Measurements from ENCODE around the gene CNST.

DNA sequence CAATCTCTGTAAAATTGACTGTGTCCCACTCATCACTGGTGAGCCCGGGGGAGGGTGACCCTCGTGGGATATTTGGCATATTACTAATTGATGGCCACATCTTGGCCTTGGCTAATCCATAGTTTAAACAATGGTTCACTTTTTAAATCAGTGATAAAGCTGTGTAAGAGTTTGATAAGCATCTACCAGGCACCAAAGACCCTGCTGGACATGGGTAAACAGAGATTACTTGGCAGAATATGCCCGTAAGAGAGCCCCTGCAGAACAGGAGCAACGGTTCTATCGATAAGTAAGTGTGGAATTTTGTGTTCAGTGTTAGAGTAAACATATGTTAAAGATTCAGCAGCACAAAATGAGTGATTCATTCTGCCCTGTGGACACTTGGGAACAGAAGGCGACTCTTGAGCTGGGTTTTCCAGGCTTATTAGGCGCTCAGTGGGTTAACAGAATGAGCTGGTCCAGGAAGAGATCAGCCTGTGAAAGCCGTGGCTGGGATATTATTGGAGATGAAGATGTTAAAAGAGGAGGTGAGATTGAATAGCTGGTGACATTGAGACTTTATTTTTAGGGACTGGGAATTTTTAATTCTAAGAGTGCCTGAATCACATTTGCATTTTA lies 55.9 kb downstream of the CNST start:
- TF ChIP-seq ZNF274 (IDR thresholded peaks at IDR 0.05; ENCODE audit: low read depth, low read length) (no peak), YY1 (IDR thresholded peaks at IDR 0.05; ENCODE audit: insufficient read depth, insufficient read length) (no peak)

Data from NT2/D1 (cell line).